Neutrophil (primary cell): ENCODE results near the gene DHX36.

Source experiments
- H3K27ac ChIP-seq: fragments of 200-600 bp; sonication (generic); 2 replicates; pipeline ENCODE4 v1.5.1; 2016; ENCODE audit warnings: mild to moderate bottlenecking, moderate library complexity
- H3K27me3 ChIP-seq: fragments of 200-600 bp; sonication (generic); 2 replicates; pipeline ENCODE4 v1.6.0; 2016; ENCODE audit warnings: mild to moderate bottlenecking
- H3K36me3 ChIP-seq: fragments of 200-600 bp; sonication (generic); 2 replicates; pipeline ENCODE4 v1.5.1; 2017
- H3K4me1 ChIP-seq, 2 experiments: fragments of 200-600 bp in 1 of 2; sonication (generic) in 1 of 2; 1 replicate in 1 of 2; 2 replicates in 1 of 2; pipeline versions ENCODE4 v1.5.1 to v1.6.1; 2013 to 2016; ENCODE audit warnings: low read depth in 1 of 2, low read length in 1 of 2, mild to moderate bottlenecking in 1 of 2, moderate library complexity in 1 of 2; ENCODE audit not compliant: control insufficient read depth in 1 of 2, insufficient read depth in 1 of 2
- H3K4me3 ChIP-seq, 2 experiments: fragments of 200-600 bp in 1 of 2; sonication (generic) in 1 of 2; 1 replicate in 1 of 2; 2 replicates in 1 of 2; pipeline ENCODE4 v1.5.1; 2013 to 2016; ENCODE audit warnings: low read depth in 1 of 2, low read length in 1 of 2, mild to moderate bottlenecking in 1 of 2, moderate library complexity in 1 of 2
- H3K9me3 ChIP-seq: fragments of 200-600 bp; sonication (generic); 2 replicates; pipeline ENCODE4 v1.5.1; 2016
- TF ChIP-seq, protein P1 (sequence below): fragments of 200-600 bp; sonication (generic); IDR thresholded peaks from 2 replicates; pipeline ENCODE4 v1.5.1; 2016; ENCODE audit warnings: antibody characterized with exemption

Gene DHX36

DNA sequence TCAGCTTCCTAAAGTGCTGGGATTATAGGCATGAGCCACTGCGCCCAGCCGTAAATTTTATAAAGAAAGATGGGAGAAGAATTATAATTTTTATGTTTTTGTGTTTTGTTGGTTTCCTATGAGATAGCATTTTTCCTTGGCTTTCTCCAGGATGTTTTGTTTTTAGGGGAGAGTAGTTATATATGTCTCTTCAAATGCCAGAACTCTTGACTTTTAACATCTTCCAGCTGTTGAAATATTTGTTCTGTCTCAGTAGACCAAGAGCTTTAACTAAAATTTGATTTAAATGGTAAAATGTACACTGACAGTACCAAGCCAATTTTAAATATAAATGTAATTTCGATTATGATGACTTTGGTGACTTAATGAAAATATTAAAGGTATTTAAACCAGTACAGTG, 96.8 kb downstream of the DHX36 start:
- TF ChIP-seq, protein P1, sequence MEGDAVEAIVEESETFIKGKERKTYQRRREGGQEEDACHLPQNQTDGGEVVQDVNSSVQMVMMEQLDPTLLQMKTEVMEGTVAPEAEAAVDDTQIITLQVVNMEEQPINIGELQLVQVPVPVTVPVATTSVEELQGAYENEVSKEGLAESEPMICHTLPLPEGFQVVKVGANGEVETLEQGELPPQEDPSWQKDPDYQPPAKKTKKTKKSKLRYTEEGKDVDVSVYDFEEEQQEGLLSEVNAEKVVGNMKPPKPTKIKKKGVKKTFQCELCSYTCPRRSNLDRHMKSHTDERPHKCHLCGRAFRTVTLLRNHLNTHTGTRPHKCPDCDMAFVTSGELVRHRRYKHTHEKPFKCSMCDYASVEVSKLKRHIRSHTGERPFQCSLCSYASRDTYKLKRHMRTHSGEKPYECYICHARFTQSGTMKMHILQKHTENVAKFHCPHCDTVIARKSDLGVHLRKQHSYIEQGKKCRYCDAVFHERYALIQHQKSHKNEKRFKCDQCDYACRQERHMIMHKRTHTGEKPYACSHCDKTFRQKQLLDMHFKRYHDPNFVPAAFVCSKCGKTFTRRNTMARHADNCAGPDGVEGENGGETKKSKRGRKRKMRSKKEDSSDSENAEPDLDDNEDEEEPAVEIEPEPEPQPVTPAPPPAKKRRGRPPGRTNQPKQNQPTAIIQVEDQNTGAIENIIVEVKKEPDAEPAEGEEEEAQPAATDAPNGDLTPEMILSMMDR = no peak
- Histone ChIP-seq H3K27me3 (no peaks in the 10 kb centered on the region), H3K4me3 (no peak overlapping the region), H3K27ac (no peak overlapping the region), H3K36me3 (no peaks in the 10 kb centered on the region), H3K9me3 (no peaks in the 10 kb centered on the region), H3K4me1 (peaks cover 0 to 12% of the 10 kb centered on the region in 2 experiments)

DNA sequence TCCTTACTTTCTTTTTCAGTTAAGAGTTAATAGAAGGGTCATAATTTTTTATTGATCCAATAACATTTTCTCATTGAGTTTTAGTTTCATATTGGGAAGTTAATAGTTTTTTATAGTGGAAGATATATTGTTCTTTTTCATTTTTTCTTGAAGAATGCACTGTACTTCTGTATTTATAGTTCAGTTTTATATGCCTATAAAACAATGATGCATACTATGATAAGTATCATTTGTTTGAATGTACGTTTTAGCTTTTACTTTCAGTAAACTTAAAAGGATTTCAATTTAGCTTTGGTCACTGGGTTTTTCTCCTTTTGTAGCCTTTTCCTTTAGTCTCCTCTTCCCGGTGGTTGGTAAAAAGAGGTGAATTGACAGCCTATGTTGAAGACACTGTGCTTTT, 98.8 kb downstream of the DHX36 start:
- TF ChIP-seq, protein P1 = no peak
- H3K36me3 ChIP-seq = no peaks in the 10 kb centered on the region
- H3K9me3 ChIP-seq = no peaks in the 10 kb centered on the region
- H3K4me3 ChIP-seq = no peak overlapping the region
- peaks cover 0 to 12% of the 10 kb centered on the region in 2 experiments for H3K4me1 ChIP-seq
- no peaks in the 10 kb centered on the region for H3K27me3 ChIP-seq
- H3K27ac ChIP-seq = no peak overlapping the region

DNA sequence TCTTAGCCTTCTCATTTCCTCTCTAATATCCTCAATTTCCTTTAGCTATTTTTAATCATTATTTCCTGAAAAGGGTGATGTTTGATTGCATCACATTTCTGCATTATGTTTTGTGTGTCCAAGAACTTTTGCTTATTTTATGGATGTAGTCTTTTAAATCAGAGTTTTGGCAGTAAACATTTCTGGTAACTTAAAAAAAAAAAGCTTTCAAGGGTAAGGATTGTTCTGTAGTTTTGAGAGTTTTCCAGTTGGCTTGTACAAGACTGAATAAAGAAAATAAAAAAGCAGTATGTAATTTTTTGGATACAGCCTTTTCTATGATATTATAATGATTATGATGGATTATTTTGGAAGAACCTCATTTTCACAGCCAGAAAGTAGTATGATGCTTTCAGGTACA, 99.4 kb downstream of the DHX36 start:
- Histone ChIP-seq H3K9me3 (no peaks in the 10 kb centered on the region), H3K4me3 (no peak overlapping the region), H3K27ac (no peak overlapping the region), H3K27me3 (no peaks in the 10 kb centered on the region), H3K4me1 (peaks cover 0 to 12% of the 10 kb centered on the region in 2 experiments), H3K36me3 (no peaks in the 10 kb centered on the region)
- TF ChIP-seq, protein P1 = no peak

DNA sequence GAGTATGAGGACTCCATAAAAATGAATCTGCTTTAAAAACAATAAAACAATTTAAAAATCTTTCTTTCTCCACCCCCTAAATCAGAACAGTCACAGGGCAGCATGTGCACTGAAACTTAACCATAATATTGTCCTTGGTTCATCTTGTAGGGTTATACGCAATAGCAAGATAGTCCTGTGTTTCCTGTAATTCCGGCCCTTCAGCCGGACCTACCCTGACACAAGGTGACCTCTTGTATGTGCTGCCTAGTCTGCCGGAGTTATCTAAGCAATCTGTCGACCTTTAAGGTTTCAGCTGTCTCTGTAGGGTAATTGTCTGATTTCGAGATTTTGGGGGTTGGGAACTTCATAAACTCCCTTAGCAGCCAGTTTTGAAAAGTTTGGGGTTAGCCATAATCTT, 99.9 kb downstream of the DHX36 start:
- Histone ChIP-seq H3K36me3 (no peaks in the 10 kb centered on the region), H3K4me3 (no peak overlapping the region), H3K4me1 (peaks cover 0 to 12% of the 10 kb centered on the region in 2 experiments), H3K9me3 (no peaks in the 10 kb centered on the region), H3K27me3 (no peaks in the 10 kb centered on the region), H3K27ac (no peak overlapping the region)
- TF ChIP-seq, protein P1 = no peak

DNA sequence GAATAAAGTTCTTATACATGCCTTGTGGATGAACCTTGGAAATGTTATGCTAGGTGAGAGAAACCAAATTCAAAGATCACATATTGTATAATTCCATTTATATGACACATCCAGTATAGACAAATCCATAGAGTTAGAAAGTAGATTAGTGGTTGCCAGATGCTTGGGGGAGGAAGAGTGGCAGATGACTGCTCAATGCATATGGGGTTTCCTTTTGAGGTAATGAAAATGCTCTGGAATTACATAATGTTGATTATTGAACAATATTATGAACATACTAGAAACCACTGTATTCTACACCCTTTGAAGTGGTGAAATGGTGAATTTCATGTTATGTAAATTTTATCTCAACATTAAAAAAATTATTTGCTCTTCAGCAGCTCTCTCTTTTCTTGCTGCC, 100.8 kb downstream of the DHX36 start:
- H3K36me3 ChIP-seq = no peaks in the 10 kb centered on the region
- H3K27me3 ChIP-seq = no peaks in the 10 kb centered on the region
- TF ChIP-seq, protein P1 = no peak
- no peaks in the 10 kb centered on the region for H3K9me3 ChIP-seq
- no peak overlapping the region for H3K27ac ChIP-seq
- peaks cover 0 to 12% of the 10 kb centered on the region in 2 experiments for H3K4me1 ChIP-seq
- no peak overlapping the region for H3K4me3 ChIP-seq
